Left ventricle myocardium inferior (tissue), 1 donor: ENCODE measurements around the gene ZBTB25. TPM values are rescaled to one million over a fixed set of nuclear protein-coding genes. Genes with fewer than 3 reads are reported as not detected.
A peak's percentile ranks its signal among the peaks of the same experiment; 100 is the strongest.

Source experiments
- DNase-seq: peaks from one replicate; pipeline ENCODE4 v3.0.0-alpha.2; 2020
- H3K27ac ChIP-seq: fragments of 200-600 bp; replicated peaks from 2 replicates; pipeline ENCODE4 v1.8.0; 2021
- H3K27me3 ChIP-seq: fragments of 200-600 bp; 2 replicates; pipeline ENCODE4 v1.8.0; 2021; ENCODE audit warnings: low read depth
- H3K36me3 ChIP-seq: fragments of 200-600 bp; 2 replicates; pipeline ENCODE4 v1.8.0; 2021
- H3K4me1 ChIP-seq: fragments of 200-600 bp; 2 replicates; pipeline ENCODE4 v1.8.0; 2021
- H3K4me3 ChIP-seq: fragments of 200-600 bp; 2 replicates; pipeline ENCODE4 v1.8.0; 2021; ENCODE audit warnings: mild to moderate bottlenecking, moderate library complexity
- H3K9me3 ChIP-seq: fragments of 200-600 bp; replicated peaks from 2 replicates; pipeline ENCODE4 v1.8.0; 2021
- CTCF ChIP-seq: fragments of 200-600 bp; IDR thresholded peaks from 2 replicates; pipeline ENCODE4 v1.8.0; 2021; ENCODE audit warnings: antibody characterized with exemption, mild to moderate bottlenecking, borderline replicate concordance
- intact Hi-C: fragments of 100-400 bp; cut with micrococcal nuclease; formaldehyde crosslinking; loops from one replicate; pipeline ENCODE4 v1.11.0; 2022
- total RNA-seq: library from RNA; stranded (reverse); fragmentation: NEBNext Ultra II Directional; extraction: Animal tissue kit (Norgen Biotek cat#: 25700); gene quantifications from one replicate; pipeline ENCODE4 v1.2.1, GENCODE V29; 2021
- donor health status: DM: no; HTN: yes; CAD: no; lungs with severe emphysema.

Gene ZBTB25
- total RNA-seq, 1 donor from 2014 or later: 20.8 TPM

GRCh38 chr14:64510825-64511671 is 7.4 kb upstream of the ZBTB25 start:
- Histone ChIP-seq H3K4me1 (peaks cover 90% of the 10 kb centered on the region), H3K9me3 (no peaks in the 10 kb centered on the region), H3K27ac (peak overlapping the region; percentile 43), H3K36me3 (no peaks in the 10 kb centered on the region), H3K4me3 (no peak overlapping the region), H3K27me3 (no peaks in the 10 kb centered on the region)
- DNase-seq: no peak
- intact Hi-C loops: no loop called here
- TF ChIP-seq CTCF: peak; percentile 95

DNA sequence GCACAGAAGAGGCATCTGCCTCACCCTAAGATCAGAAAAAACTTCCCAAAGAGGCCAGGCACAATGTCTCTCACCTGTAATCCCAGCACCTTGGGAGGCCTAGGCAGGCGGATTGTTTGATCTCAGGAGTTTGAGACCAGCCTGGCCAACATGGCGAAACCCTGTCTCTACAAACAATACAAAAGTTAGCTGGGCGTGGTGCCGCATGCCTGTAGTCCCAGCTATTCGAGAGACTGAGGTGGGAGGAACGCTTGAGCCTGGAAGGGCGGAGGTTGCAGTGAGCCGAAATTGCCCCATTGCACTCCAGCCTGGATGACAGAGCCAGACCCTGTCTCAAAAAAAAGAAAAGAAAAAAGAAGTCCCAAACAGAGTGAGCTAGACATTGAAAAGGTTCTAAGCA is 5.4 kb upstream of the ZBTB25 start:
- intact Hi-C loops: no loop called here
- peaks cover 94% of the 10 kb centered on the region for H3K4me1 ChIP-seq

GRCh38 chr14:64508215-64508776 is 4.7 kb upstream of the ZBTB25 start:
- intact Hi-C loops: no loop called here
- Histone ChIP-seq H3K27ac (no peak overlapping the region), H3K4me1 (peaks cover 96% of the 10 kb centered on the region), H3K36me3 (no peaks in the 10 kb centered on the region), H3K4me3 (no peak overlapping the region), H3K27me3 (no peaks in the 10 kb centered on the region), H3K9me3 (no peaks in the 10 kb centered on the region)
- no peak for TF ChIP-seq CTCF
- DNase-seq: no peak

More for the DNA sequence above, 5.4 kb upstream of the ZBTB25 start:
- Histone ChIP-seq H3K9me3 (no peaks in the 10 kb centered on the region), H3K4me3 (no peak overlapping the region), H3K27ac (no peak overlapping the region), H3K27me3 (no peaks in the 10 kb centered on the region), H3K36me3 (no peaks in the 10 kb centered on the region)
- no peak for DNase-seq
- TF ChIP-seq CTCF: no peak

GRCh38 chr14:64507376-64508156 is 3.9 kb upstream of the ZBTB25 start:
- peaks cover 96% of the 10 kb centered on the region for H3K4me1 ChIP-seq

More at GRCh38 chr14:64507376-64508156, 3.9 kb upstream of the ZBTB25 start:
- no peaks in the 10 kb centered on the region for H3K36me3 ChIP-seq
- no peak for DNase-seq
- H3K27me3 ChIP-seq: no peaks in the 10 kb centered on the region
- H3K9me3 ChIP-seq: no peaks in the 10 kb centered on the region
- H3K27ac ChIP-seq: peak overlapping the region; percentile 100
- H3K4me3 ChIP-seq: peak overlapping the region; percentile 95
- TF ChIP-seq CTCF: no peak
- intact Hi-C loops: no loop called here
